DMS 273 (cell line): ENCODE results near the gene ANGEL1.
A peak's percentile ranks its signal among the peaks of the same experiment; 100 is the strongest.

Experiments
- DNase-seq: peaks from one replicate; lab custom pipeline; 2025; ENCODE audit not compliant: unreplicated experiment; lab: John Stamatoyannopoulos, UW

ANGEL1 gene

GRCh38 chr14:76779221-76780057, 33.2 kb downstream of the ANGEL1 start:
- DNase-seq = no peak

GRCh38 chr14:76778546-76779215, 34.0 kb downstream of the ANGEL1 start:
- DNase-seq = no peak

GRCh38 chr14:76777721-76778120, 35.0 kb downstream of the ANGEL1 start:
- DNase-seq = no peak

- DNase-seq = peak; percentile 65
Observed at GRCh38 chr14:76776428-76777251, 36.0 kb downstream of the ANGEL1 start.

GRCh38 chr14:76775695-76776427, 36.8 kb downstream of the ANGEL1 start:
- DNase-seq = no peak

- no peak for DNase-seq
Observed at GRCh38 chr14:76774821-76775694, 37.6 kb downstream of the ANGEL1 start.

GRCh38 chr14:76773956-76774820, 38.5 kb downstream of the ANGEL1 start:
- DNase-seq = no peak

- DNase-seq = peak; percentile 35
Observed at GRCh38 chr14:76773188-76773885, 39.3 kb downstream of the ANGEL1 start.

GRCh38 chr14:76772300-76773187, 40.1 kb downstream of the ANGEL1 start:
- DNase-seq = no peak

GRCh38 chr14:76771437-76771980, 41.2 kb downstream of the ANGEL1 start:
- DNase-seq = no peak

- no peak for DNase-seq
Observed at GRCh38 chr14:76770521-76771436, 41.9 kb downstream of the ANGEL1 start.

GRCh38 chr14:76769636-76770292, 42.9 kb downstream of the ANGEL1 start:
- DNase-seq = no peak

GRCh38 chr14:76768671-76769500, 43.8 kb downstream of the ANGEL1 start:
- no peak for DNase-seq
